HG02943 (cell line): Measurements from ENCODE around the gene PRRC2B.
A peak's percentile ranks its signal among the peaks of the same experiment; 100 is the strongest.

Experiments used
- ATAC-seq: cut with Tn5 transposase; IDR thresholded peaks from one replicate; pipeline ENCODE4 v1.9.1; 2021; ENCODE audit warnings: mild to moderate bottlenecking, low read depth, moderate library complexity; ENCODE audit not compliant: unreplicated experiment

Gene PRRC2B

GRCh38 chr9:131482343-131483006, 88.6 kb downstream of the PRRC2B start:
- no peak for ATAC-seq

GRCh38 chr9:131483319-131484050, 89.6 kb downstream of the PRRC2B start:
- no peak for ATAC-seq

GRCh38 chr9:131484051-131484445, 90.2 kb downstream of the PRRC2B start:
- ATAC-seq, result no peak

GRCh38 chr9:131484560-131485185, 90.8 kb downstream of the PRRC2B start:
- no peak for ATAC-seq

- ATAC-seq, result no peak
These were observed 91.3 kb downstream of the PRRC2B start for GRCh38 chr9:131485206-131485605.

- ATAC-seq, result no peak
These were observed 92.0 kb downstream of the PRRC2B start for GRCh38 chr9:131485728-131486422.

- ATAC-seq, result no peak
These were observed 93.1 kb downstream of the PRRC2B start for GRCh38 chr9:131487001-131487400.

GRCh38 chr9:131487621-131488031, 93.7 kb downstream of the PRRC2B start:
- ATAC-seq, result no peak

GRCh38 chr9:131490514-131490913, 96.6 kb downstream of the PRRC2B start:
- no peak for ATAC-seq

- ATAC-seq, result no peak
These were observed 97.3 kb downstream of the PRRC2B start for GRCh38 chr9:131491001-131491710.

- ATAC-seq, result no peak
These were observed 98.2 kb downstream of the PRRC2B start for GRCh38 chr9:131492070-131492469.

- ATAC-seq, result no peak
These were observed 100.5 kb downstream of the PRRC2B start for GRCh38 chr9:131494296-131494870.

- ATAC-seq, result no peak
These were observed 101.9 kb downstream of the PRRC2B start for GRCh38 chr9:131495785-131496184.

- no peak for ATAC-seq
These were observed 103.0 kb downstream of the PRRC2B start for GRCh38 chr9:131496844-131497405.

- no peak for ATAC-seq
These were observed 105.4 kb downstream of the PRRC2B start for GRCh38 chr9:131499254-131499767.

GRCh38 chr9:131500377-131500776, 106.5 kb downstream of the PRRC2B start:
- ATAC-seq, result no peak

- no peak for ATAC-seq
These were observed 107.2 kb downstream of the PRRC2B start for GRCh38 chr9:131500939-131501541.

GRCh38 chr9:131502781-131503625, 109.1 kb downstream of the PRRC2B start, which contains the start of gene POMT1:
Gene POMT1 (plus strand): TSS chr9:131502918. CDS start chr9:131504219, 1,301 bp downstream.
- peak; percentile 75 for ATAC-seq
